Epithelial cell of proximal tubule (primary cell): ENCODE measurements around the gene SFTA2. TPM values are rescaled to one million over a fixed set of nuclear protein-coding genes. Genes with fewer than 3 reads are reported as not detected.
A peak's percentile ranks its signal among the peaks of the same experiment; 100 is the strongest.

Experiments used
- DNase-seq: peaks from one replicate; pipeline ENCODE4 v3.0.0-alpha.2; 2011; ENCODE audit warnings: low read depth
- H3K4me3 ChIP-seq: 2 replicates; pipeline ENCODE4 v1.5.1; 2011; ENCODE audit warnings: low read depth, mild to moderate bottlenecking, low read length
- CTCF ChIP-seq: conservative IDR thresholded peaks from 2 replicates; pipeline ENCODE4 v1.5.1; 2012; ENCODE audit warnings: low read depth, mild to moderate bottlenecking, low read length
- total RNA-seq: library from RNA; depleted of rRNA; stranded (reverse); fragments of >200 nt; gene quantifications from 2 replicates; pipeline ENCODE4 v1.2.3, GENCODE V29; 2015

The SFTA2 gene
- total RNA-seq, 1 donor from 2014 or later, result 8.7 TPM

DNA sequence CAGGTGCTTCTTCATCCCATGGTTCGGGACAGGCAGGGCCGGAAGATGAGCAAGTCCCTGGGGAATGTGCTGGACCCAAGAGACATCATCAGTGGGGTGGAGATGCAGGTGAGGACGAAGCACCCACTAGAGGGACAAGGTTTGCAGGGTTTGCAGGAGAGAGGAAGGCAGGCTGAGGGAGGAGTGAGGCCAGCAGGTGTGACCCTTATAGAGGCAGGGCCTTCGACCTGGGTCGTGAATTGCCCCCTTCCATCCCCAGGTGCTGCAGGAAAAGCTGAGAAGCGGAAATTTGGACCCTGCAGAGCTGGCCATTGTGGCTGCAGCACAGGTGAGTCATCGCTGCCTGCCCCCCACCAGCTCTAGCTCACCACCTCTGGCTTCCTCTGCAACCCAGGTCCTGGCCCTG, 9.5 kb downstream of the SFTA2 start:
- no peak overlapping the region for H3K4me3 ChIP-seq
- TF ChIP-seq CTCF, result no peak
- no peak for DNase-seq

GRCh38 chr6:30918670-30919069, 13.3 kb downstream of the SFTA2 start:
- DNase-seq, result no peak
- H3K4me3 ChIP-seq, result no peak overlapping the region
- no peak for TF ChIP-seq CTCF

GRCh38 chr6:30917487-30917886, 14.5 kb downstream of the SFTA2 start:
- TF ChIP-seq CTCF, result no peak
- no peak for DNase-seq
- H3K4me3 ChIP-seq, result no peak overlapping the region

DNA sequence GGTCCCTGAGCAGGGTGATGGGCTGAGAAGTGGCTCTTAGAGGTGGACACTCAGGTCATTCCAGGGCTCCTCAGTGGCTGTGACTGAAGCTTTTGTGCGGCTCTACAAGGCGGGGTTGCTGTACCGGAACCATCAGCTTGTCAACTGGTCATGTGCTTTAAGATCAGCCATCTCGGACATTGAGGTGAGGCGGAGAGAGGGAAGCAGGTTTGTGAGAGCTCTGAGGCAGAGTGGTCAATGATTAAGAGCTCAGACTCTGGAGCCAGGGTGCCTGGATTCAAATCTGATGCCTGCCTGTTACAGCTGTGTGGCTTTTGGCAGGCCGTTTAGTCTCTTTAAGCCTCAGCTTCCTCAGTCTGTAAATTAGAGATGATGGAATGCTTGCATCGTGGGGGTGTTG, 14.9 kb downstream of the SFTA2 start:
- no peak overlapping the region for H3K4me3 ChIP-seq
- no peak for DNase-seq
- no peak for TF ChIP-seq CTCF

DNA sequence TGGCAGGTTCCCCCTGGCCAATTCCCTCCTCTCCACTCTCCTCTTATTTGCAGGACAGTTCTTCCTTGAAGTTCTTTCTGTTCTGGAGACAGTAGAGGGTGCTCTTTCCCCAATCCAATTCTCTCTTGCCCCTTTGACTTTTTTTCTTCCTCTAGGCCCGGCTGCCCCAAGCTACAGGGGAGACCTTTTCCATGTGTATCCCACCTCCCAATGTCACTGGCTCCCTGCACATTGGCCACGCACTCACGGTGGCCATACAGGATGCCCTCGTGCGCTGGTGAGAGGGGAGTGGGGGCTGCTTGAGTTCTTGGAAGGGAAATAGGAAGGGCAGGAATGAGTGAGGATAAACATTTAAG, 16.4 kb downstream of the SFTA2 start:
- peak; percentile 79 for TF ChIP-seq CTCF
- H3K4me3 ChIP-seq, result no peak overlapping the region
- DNase-seq, result no peak

DNA sequence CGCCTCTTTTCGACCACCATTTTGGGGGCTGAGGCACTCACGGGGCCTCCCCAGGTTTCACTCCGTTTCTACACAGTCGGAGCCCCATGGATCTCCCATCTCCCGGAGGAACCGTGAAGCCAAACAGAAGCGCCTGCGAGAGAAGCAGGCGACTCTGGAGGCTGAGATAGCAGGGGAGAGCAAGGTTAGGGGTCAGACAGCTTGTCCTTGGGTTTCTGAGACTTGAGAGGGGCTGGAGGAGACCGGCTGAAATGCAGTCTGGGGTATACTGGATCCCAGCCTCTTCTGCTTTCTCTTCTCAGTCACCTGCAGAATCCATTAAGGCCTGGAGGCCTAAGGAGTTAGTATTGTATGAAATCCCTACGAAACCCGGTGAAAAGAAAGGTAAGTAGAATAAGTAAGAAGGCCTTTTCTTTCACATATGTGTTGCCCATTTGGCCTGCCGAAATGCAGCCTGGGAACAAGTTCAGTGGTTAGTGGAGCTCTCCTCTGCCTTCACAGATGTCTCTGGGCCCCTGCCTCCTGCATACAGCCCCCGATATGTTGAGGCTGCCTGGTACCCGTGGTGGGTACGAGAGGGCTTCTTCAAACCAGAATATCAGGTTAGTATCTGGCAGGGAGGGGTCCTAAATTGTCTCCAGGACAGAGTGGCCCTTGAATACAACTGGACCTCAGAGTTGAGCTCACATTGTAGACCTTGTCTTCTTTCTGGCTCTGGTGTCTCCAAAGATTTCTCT, 16.9 kb downstream of the SFTA2 start:
- TF ChIP-seq CTCF, result no peak
- H3K4me3 ChIP-seq, result peak overlapping the region; percentile 58
- no peak for DNase-seq
